ENCODE results near the gene CCDC102B.
A peak's percentile ranks its signal among the peaks of the same experiment; 100 is the strongest.
"Not testable (repeated sequence)": the region's sequence is repeated elsewhere in the genome, so short reads cannot be mapped to it uniquely, and the experiment has no call there.

The CCDC102B gene

DNA sequence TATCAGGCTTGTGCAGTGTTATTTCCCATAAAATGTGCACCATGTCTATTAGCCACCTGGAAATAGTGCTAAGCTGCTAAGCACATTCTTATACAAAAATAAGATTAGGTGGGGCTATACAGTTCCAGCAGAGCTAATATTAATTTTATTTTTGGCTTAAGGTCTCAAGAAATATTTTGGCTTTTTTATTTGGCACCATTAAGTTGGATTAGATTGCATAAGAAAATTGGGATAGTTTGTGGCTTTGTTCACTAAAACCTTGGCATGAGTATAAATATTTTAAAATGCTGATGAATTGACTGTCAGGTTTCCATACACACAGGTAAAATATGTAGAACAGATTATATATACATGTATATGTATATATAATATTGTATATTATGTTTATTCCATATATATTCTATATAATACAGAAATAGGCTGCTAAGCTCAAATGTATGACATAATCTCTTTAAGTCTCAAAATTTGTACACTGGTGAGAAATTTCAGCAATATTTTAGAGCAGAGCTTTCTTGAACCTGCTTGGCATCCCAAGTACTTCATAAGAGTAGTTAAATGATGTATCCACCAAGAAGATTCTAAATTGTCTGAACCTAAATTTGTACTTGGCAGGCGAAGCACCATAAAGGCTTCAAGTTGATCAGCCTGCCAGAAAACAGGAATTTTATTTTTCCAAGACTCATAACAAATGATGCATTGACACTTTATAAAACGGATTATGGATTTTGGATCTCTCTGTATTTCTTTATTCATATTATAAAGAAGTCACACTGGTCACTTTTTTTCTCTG is 32.6 kb downstream of the CCDC102B start:
- DNase-seq (ENCODE audit: low read depth), result no peak

DNA sequence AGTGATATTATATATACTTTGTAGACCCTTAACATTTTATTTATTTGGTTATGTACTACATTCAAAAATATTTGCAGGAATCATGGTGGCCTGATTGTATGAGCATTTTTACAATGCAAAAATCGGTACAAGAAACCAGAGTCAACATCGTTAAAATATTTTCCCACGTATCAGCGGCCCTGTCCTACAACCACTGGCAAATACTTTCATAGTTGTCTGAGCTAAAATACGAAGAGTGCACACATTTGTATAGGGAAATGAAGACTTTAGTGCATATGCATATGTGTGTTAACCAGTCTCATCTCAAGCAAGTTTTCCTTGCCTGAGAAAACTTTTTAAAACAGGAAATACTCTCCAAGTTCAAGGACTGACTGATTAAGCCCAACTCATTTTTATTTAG is 35.9 kb downstream of the CCDC102B start:
- no peak for DNase-seq (ENCODE audit: low read depth)

DNA sequence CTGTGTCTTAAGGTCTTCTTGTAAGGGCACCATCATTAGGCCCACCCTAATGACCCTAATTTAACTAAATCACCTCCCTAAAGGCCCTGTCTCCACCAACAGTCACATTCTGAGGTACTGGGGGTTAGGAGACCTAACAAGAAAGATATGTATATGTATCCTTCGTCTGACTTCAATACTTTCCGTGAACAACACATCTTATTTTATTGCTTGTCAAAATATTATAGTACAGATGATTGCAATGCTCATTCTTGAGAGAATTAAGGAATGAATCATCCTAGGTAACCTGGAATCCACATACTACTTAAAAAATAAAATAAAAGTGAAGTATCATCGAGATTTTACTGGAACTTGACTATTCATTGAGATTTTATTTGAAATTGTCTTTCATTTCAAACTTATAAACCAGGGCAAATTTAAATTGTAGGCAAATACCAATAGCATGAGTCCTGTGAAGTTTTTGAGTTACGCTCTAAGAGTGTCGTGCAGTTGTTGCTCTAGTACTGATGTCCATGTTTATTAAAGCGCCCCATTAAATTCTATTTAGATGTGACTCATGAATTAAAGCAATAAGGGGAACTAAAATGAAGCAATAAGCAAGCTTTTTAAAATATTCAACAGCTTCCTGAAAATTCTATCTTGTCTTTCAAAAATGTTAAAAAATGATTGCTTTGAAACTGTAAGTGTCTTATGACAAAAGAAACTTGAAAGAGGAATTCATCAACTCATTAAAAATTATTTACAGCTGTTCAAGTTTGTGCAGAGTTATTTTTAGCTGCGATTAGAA is 40.0 kb downstream of the CCDC102B start:
- DNase-seq (ENCODE audit: low read depth), result peak; percentile 77

DNA sequence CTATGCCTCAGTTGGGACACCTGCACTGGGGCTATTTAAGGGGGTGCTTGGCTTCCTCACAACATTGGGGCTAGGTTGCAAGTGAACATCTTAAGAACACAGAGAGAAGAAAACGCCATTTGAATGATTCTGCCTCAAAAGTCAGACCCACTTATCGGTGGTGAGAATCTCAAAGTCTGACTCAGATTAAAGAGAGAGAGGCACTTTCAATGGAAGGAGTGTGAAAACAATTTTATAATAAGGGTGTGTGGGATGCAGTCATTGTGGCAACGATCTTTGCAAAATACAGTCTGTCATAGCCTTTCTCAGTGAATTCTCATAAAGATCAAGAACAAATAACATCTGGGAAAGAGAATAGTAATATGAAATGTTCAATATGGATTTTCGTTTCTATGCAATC is 41.8 kb downstream of the CCDC102B start:
- DNase-seq (ENCODE audit: low read depth), result peak; percentile 17

DNA sequence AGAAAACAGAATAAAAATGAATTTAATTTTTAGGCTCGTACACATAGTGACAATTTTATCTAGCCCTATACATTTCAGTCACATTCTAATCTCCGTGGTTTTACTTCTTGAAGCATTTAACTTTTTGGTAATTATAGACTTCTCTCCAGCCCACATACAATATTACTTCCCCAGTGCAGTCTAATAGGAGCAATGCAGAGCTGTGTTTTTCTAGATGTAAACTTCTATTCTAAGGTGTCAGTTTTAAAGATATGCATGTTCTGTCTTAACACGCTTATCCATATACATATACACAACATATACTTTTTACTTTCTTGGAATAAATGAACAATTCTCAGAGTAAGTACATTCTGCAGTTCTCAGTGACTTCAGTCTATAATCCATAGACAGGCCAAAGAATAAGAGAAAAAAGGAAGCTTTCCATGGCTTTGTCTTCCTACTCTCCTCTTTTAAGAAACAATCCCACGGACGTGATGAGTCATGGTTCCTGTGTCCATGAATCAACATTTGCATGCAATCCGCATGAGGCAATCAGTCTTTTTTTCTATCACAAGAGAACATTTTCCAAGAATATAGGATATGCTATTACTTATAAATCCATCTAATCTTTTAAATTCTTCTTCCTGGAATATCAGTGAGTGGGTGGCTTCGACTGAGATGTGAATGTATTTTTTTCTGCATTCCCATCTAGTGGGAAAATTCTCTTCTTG is 42.8 kb downstream of the CCDC102B start:
- DNase-seq (ENCODE audit: low read depth), result peak; percentile 97

DNA sequence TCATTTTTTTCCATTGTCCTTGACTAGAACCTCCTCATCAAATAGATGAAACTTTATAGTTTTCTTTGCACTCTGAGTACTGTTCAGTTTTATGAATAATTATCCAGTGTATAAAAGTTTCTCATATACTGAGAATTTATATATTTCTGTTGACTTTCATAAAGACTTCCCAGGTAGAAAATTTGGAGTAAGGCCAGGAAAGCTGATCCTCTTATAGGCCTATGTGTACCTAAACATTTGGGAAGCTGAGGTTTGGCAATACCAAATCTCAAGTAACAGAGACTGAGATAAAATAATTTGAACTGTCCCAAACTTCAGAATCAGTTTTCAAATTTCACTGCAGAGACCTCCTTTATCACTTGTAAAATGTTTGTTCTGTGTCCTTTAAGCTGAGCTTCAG is 43.4 kb downstream of the CCDC102B start:
- DNase-seq (ENCODE audit: low read depth), result peak; percentile 58

DNA sequence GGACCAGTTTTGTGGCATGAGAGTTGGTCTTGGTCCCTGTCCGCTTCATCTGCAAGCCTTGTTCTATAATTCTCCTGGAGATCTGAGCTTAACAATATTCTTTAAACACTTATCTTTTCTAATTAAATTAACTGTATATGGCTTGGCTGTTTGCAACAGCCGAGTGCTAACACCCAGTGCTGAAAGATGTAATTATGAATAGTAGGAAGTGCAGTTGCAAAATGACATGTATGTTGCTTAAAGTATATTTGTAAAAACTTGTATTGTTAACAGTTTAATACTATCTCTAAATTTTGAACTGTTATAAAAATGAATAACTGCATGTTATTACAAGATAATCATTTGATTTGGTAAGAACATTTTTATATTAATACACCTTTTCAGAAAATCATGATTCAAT is 45.1 kb downstream of the CCDC102B start:
- no peak for DNase-seq (ENCODE audit: low read depth)

DNA sequence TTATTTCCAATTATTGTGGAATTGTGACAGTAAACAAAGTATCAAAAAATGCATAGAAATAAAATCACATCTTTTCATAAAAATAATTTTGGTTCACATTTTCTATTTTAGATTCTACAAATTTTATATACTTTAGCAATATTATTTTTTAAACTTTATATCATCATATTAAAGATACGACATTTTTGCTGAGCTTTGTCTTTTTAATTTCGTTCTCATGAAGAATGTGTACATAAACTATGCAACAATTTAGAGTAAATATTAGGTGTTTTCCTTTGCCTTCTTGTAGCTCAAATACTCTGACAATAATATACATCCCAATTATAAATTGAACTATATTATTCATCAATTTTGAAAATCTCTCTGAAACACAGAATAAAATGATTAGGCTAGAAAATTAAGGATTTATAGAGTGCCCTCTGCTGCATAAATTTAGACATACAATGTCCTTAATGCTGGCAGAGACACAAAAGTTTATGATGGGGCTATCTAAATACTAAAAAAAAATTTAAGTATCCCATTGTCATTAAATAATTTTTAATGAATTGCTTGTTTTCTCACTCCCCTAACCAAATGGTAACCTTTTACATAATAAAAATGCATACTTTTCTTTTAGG is 45.7 kb downstream of the CCDC102B start:
- DNase-seq (ENCODE audit: low read depth), result peak; percentile 10

DNA sequence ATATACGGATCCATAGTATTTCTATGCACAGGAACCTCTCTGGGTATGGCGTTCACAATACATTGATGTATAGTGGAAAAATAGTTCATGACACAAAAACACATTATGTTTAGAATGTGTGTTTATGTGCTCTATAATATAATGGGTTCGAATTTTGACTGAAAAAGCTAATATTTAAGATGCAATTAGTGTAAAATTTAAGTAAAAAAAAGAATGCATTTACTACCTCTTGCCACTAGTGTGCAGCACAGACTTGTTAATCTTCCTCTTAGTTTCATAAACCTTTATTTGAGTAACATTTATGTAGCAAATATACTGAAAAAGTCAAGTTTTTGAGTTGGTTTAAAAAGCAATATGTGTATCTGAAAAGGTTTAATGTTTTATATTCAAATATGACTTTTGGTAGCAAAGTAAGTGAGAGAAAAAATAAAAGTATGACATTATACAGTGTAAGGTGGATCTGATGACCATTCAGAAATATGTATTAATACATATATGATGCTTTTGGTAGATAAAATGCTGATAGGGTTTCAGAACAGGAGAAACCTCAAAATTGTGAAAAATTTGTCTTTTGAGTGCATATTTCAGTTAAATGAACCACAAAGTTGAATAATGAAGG is 49.4 kb downstream of the CCDC102B start:
- peak; percentile 50 for DNase-seq (ENCODE audit: low read depth)

DNA sequence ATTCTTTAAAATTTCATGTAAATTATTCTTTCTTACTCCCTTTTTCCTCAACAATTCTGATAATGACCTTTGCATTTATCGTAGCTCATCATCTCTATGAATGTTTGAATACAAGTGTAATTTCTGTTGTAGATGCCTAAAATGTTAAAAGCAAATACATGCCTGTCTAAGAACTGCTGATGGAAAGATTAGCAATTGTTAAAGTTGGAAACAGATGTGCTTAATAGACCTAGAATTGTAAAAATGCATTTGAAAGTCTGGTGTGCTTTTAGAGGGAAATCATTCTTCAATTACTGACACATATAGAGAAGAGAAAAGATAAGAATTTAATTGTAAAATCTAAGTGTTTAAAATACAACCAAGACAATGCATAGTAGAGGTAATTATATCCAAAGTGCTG is 50.4 kb downstream of the CCDC102B start:
- DNase-seq (ENCODE audit: low read depth), result no peak

DNA sequence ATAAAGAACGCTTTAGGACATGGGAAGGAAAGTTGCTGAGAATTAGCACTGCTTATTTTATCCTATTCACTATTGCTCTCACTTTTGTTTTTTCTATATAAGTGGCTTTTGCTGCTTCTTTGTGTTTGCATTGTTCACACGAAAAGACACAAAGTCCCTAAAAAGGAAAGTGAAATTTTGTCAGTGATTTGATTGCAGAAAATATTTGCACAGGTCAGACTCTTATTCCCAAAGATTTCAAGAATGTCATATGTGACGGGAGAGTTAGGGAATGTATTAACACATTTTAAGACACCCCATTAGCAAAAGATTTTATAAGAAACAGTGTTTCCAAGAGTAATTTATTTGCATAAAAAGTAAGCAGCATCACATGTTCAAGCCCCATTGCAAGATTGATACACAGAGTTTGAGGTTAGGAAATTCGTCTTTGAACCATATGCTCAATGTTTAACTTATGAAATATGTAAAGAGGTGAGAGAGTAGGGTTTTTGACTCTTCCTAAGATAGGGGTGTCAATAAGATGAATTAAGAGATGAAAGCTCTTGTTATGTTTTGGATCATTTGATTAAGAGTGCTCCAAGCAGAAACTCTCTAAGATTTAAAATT is 57.0 kb downstream of the CCDC102B start:
- DNase-seq (ENCODE audit: low read depth), result no peak

DNA sequence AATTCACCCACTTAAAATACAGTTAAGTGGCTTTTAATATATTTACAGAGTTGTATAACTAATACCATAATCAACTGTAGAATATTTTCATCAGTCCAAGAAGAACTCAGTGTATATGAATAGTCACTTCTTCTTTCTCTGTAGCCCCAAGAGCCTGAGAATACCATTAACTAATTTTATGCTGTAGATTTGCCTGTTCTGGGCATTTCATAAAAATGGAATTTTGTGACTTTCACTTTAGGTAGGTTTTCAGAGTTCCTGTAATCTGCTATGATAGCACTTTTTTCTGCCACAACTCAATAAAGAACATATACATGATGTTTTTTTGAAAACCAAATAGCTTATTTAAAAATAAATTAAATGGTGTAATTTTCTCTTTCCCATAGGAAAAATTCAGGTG is 57.6 kb downstream of the CCDC102B start:
- DNase-seq (ENCODE audit: low read depth), result no peak

DNA sequence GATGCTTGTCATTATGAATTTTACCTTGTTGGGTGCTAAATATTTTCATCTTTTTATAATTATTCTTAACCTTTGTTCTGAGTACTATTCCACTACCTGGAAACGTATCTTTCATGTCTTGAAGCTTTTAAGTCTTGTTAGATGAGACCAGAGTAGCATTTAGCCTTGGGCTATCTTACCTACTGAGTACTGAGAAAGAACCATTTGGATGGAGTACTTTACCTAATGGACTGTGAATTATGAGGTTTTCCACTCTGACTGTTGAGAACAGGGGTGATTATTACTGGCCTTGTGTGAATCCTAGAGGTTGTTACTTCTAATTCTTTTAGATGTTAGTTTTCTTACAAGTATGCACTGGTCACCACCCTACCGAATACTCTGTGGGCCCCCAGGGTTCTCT is 63.5 kb downstream of the CCDC102B start:
- DNase-seq (ENCODE audit: low read depth), result no peak

DNA sequence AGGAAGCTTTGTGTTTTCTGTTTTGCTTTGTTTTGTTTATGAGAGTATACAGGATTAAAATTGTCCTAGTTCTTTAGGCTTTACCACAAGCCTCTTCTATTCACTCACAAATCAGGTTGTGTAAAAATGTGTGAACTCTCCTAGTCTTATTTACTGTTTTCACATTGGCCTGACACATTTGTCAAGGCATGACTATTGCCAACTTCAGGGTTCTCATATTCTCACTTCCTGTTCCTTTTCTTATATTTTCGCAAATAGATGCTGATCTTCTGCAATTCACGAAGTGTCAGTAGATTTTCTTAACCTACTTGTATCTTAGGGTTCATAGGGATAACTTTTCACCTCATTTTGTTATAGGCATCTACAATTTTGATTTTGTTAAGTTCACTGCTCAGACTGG is 67.1 kb downstream of the CCDC102B start:
- DNase-seq (ENCODE audit: low read depth), result no peak

DNA sequence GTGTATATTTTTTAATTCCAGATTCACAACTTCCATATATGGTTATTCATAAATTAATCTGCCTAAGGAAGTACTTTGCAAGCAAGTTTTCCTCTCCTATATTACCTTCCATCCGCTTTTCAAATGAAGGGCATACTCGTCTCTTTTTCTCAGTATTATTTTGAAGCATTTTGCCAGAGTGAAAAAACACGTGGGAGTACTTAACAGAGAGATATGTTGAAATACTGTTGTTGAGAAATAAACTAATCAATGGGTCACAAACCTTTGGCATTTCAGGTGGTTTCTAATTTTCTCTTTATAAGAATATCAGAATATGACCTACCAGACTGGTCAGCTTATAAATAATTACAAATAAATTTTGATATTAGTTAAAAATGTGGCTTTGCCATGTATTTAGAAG is 67.6 kb downstream of the CCDC102B start:
- DNase-seq (ENCODE audit: low read depth), result no peak

DNA sequence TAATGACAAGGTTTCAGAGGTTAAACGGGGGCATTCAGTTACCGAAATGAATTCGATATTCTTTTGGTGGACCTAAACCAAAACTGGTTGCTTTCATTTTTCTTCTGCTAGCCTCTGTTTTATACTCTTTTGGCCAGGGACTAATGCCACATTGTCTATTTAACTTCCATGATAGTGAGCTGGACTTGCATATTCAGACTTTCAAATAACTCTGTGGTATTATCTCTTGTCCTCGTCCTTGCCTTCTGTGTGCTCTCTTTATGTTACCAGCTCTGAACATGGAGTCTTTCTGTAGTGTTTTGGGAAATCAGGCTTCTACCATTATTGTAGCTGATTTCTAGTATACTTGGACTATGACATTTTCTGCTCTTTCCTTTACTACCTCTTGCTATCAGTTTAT is 75.1 kb downstream of the CCDC102B start:
- no peak for DNase-seq (ENCODE audit: low read depth)

DNA sequence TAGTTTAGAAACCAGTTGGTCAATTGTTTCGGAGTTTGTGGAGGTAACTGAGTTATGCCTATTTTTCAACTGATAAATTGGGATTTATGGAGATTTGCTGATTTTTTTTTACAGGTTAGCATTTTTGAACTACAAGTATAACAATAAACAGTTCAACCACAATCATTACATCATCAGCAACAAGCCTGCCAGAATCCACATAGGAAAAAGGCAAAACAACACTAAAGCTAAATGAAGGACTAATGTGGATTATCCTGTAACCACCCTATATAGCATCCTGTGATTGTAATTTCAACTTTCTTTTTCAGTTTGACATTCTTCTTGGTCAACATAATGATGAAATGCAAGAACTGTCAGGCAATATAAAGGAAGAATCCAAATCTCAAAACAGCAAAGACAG is 76.5 kb downstream of the CCDC102B start:
- DNase-seq (ENCODE audit: low read depth), result peak; percentile 74

DNA sequence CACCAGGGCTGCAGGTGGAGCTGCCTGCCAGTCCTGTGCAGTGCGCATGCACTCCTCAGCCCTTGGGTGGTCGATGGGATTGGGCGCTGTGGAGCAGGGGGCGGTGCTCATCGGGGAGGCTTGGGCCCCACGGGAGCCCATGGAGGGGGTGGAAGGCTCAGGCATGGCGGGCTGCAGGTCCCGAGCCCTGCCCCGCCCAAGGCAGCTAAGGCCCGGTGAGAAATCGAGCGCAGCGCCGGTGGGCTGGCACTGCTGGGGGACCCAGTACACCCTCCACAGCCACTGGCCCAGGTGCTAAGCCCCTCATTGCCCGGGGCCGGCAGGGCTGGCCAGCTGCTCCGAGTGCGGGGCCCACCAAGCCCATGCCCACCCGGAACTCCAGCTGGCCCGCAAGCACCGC is 82.1 kb downstream of the CCDC102B start:
- DNase-seq (ENCODE audit: low read depth), result not testable (repeated sequence)

DNA sequence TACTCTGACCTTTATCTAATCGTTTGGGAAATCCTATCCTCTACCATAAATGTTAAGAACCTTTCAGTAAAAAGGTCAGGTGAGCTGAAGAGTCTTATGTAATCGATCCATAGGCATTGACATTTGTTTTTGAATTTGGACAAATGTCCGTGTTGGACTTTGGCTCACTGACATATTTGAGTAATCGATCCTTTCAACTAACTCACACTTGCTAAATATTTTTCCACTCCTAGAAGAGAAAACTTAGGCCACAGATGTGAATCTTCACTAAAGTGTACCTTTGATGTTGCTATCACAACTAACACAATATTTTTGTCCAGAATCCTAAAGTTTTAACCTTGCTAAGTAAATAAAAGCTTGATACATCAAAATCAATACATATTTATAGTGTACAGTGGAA is 89.5 kb downstream of the CCDC102B start:
- DNase-seq (ENCODE audit: low read depth), result no peak

DNA sequence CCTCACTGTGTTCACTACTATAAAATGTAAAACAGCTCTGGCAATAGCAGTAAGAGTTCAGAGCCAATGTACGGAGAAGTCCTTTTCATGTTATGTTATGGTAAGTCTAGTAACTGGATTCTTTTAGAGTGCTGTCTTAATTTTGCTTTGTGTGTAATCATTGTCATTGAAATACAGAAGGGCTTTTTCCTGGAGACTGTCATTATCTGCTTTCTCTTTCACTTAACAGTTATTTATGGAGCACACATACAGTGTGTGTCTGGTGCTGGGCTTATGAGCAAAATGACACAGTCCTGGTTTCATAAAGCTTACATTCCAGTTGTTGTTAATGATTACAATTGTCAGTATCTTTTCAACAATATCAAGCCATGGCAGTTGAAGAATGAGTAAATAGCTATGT is 95.5 kb downstream of the CCDC102B start:
- no peak for DNase-seq (ENCODE audit: low read depth)

DNA sequence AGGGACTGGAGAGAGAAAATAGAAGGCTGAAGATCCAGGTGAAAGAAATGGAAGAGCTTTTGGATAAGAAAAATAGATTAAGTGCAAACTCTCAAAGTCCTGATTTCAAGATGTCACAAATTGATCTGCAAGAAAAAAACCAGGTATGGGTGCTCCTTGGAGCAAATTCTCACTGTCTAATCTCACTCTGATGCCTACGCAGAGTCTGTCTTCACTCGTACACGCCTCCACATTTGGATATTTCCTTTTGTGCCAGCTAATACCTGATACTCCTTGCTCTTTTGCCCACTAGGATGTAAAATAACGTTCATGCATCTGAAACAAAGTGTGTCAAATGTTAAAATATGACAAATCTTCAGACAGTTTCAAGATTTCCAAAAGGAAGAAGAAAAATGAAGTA is 99.4 kb downstream of the CCDC102B start:
- no peak for DNase-seq (ENCODE audit: low read depth)

DNA sequence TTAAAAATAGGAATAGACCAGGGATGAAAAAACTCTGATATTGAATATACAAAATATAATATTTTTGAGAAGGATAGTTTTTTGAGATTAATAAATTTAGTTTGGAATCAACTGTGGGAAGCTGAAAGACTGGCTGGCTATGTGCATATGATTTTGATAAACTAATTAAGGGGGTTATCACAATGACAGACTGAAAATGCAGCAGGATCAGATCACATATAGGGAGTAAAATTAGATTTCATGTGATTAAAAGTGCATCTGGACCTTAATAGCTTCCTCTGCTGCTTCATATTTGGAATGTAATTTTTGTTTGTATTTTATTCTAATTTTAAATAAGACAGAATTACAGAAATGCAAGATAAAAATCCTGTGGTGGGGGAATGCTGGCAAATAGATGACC is 111.7 kb downstream of the CCDC102B start:
- DNase-seq (ENCODE audit: low read depth), result no peak

All from iris pigment epithelial cell (primary cell).